GM18867 (cell line): Measurements from ENCODE around the gene CACNA1A.
"Not testable (repeated sequence)": the region's sequence is repeated elsewhere in the genome, so short reads cannot be mapped to it uniquely, and the experiment has no call there.

ENCODE experiments used
- ATAC-seq: cut with Tn5 transposase; IDR thresholded peaks from one replicate; pipeline ENCODE4 v1.9.1; 2021; ENCODE audit warnings: mild to moderate bottlenecking, moderate library complexity; ENCODE audit not compliant: unreplicated experiment

Gene CACNA1A

DNA sequence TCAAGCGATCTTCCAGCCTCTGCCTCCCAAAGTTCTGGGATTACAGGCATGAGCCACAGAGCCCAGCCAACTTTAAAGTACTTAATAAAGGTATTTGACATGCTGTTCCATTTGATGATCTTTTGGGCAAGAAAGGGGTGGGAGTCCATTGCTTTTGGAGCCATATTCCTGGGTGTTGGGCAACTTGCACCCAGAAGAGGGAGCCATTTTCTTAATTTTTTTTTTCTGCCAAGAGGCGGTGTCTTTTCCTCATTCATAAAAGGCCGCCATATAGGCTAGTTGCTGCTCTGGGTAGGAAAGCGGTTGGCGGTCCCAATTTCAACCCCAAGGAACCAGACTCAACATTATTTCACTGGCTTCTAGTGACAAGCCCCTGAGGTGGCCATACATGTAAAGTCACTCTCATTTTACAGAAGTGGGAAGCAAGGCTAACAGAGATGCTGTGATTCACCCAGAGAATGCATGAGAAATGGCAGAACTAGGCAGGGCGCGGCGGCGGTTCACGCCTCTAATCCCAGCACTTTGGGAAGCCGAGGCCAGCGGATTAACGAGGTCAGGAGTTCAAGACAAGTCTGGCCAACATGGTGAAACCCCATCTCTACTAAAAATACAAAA, 139.6 kb downstream of the CACNA1A start:
- ATAC-seq, result no peak

DNA sequence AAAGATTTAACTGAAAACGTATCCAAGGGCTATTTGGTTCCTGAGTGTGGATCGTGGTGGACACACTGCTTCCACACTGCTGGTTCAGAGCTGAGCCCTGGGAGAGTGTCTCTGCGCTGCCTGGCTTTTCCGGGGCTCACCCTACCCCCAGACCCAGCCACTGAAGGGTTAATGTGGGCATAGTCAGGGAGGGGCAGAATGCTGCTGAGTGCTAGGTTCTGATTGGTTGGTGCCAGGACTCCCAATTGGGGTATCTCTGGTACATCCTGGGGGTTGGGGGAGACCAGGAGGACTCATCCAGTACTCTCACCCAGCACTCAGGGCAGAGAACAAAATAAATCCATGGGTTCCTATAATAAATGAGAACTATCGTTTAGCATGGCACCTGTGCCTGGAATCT, 142.3 kb downstream of the CACNA1A start:
- ATAC-seq, result no peak

DNA sequence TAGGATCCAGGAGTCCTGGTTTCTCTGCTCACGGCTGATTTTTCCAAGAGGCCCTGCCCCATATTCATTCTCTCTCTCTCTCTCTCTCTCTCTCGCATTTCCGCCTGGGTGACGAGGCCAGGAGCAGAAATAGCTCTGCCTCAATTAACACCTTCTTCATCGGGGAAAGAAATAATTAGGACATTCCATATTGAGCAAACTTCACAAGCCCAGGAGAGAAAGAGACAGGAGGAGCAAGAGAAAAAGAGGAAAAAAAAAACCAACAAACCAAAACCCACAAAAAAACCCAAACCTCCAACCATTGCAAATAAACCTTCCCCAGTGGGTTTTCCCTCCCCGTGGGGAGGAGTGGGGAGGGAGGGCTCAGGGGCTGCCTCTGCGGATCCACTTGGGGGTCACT, 143.0 kb downstream of the CACNA1A start:
- no peak for ATAC-seq

DNA sequence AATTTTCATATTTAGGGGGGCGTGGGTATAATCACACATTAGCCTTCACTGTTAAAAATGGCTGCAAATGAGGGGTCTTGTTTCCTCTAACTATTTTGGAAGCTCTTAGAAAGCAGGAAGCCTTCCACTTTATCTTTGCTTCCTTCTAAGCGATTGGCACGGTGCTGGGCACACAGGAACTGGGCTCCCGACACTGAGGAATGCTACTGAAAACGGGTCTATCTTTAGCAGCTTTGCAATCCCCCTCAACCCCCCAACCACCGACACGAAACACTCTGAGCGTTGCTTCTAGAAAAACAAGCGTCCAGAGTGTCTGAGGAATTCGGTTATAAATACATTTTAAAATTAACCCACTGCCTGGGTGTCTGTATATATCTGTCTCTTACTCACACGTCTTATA, 143.6 kb downstream of the CACNA1A start:
- ATAC-seq, result no peak

DNA sequence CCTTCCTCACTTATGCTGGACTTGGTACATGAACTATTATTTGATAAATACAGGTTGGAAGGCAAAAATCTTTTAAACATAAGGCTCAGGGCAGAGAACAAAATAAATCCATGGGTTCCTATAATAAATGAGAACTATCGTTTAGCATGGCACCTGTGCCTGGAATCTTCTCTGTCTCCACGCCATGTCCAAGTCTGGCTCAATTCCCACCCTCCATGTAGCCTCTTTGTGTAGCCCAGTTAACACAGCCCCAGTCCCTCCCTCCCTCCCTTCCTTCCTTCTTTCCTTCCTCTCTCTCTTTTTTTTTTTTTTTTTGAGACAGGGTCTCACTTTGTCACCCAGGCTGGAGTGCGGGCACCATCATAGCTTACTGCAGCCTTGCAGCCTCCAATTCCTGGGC, 144.6 kb downstream of the CACNA1A start:
- not testable (repeated sequence) for ATAC-seq

DNA sequence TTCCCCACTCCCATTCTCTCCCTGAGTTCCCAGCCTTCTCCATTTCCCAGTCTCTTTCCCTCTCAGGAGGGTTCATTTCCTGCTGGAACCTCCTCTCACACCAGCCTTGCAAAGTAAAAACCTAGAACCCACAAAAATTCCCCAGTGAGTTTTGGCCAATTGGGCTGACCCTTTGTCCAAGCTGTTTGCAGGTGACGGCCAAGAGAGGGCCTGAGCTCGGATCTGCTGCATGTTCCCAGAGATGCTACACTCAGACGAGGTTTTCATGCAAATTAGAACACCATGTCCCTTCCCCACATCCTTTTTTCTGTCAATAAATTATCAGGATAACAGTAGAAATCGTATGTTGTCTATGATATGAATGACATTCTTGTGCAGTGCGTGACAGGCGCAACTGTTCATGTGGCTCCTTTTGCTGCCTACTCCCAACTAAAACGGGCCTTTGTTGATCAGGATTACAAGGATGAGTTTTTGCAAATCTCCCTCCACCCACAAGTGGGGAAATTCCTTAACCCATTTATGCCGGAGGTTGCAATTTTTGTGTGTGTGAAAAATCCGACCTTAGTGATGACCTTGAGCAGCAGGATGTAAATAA, 149.5 kb downstream of the CACNA1A start:
- ATAC-seq, result no peak

DNA sequence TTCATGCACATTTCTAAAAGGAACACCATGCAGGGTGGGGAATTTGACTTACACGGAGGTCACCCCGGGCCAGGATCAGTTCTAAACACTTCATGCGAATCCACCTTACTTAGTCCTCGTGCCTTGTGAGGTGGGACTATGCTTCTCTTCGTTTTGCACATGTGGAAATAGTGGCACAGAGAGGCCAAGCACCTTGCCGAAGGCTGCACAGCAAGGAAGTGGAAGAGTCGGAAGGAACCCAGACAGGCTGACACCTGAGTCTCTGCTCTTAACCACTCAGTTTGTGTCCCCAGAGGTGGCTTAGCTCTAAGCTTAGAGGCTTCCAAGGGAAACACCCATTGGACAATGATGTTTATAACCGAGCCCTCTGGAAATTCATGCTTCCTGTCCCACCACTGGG, 150.1 kb downstream of the CACNA1A start:
- no peak for ATAC-seq

DNA sequence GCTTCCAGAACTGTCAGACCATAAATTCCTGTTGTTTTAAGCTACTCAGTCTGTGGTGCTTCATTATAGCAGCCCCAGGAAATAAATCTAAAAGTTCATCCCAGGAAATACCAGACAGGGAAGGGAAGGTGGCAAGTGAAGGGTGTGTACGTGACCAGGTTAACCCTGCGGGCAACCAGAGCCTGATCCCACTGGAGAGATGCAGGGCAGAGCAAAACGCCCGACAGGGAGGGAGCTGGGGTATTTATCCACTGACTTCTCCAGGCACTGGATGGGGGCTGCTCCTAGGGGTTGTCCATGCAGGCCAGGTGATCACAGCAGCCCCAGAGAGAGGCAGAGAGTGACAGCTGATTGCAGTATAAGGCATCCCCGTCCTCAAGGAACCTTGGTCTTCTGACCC, 150.9 kb downstream of the CACNA1A start:
- no peak for ATAC-seq

DNA sequence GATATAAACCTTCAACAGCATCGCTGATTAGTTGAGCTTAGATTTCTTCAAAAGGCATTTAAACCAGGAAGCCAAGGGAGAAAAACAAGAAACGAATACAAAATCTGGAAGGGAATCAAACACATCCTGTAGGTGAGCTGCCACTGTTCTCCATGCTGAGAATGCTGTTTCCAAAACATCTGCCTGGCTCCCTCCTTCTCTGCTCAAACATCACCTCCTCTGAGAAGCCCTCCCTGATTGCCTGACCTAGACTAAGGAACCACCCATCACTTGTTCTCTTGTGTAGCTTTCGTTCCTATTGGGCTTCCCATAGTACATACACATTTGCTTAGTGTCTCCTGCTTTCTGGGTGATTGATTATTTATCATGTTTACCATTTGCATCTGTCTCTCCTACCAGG, 152.7 kb downstream of the CACNA1A start:
- ATAC-seq, result no peak

DNA sequence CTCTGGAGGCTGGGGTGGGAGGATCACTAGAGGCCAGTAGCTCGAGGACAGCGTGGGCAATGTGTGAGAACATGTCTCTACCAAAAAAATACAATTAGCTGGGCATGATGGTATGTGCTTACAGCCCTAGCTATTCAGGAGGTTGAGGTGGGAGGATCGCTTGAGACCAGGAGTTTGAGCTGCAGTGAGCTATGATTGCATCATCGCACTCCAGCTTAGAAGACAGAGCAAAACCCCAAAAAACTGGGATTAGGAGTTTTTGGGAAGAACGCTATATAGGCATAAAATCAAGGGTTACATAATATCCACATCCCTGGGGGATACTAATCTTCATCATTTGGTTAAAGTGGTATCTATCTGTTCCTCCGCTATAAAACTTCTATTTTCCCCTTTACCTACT, 155.5 kb downstream of the CACNA1A start:
- ATAC-seq, result no peak

DNA sequence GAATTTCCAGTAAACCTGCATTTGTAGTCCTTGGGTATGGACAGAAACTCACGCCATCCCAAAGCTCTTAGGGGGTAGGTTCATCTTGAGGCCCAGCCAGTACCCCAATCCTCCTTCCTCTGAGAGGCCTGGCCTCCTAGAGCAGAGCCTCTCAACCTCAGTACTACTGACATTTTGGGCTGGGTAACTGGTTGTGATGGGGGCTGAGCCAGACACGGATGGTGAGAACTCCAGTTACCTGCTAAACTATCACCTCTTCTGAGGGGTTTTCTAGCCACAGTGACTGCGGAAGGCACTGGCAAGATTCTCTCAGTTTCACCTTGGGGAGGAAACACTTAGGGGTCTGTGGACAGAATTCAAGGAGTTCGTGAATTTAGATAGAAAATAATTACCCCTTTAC, 156.2 kb downstream of the CACNA1A start:
- ATAC-seq, result no peak

DNA sequence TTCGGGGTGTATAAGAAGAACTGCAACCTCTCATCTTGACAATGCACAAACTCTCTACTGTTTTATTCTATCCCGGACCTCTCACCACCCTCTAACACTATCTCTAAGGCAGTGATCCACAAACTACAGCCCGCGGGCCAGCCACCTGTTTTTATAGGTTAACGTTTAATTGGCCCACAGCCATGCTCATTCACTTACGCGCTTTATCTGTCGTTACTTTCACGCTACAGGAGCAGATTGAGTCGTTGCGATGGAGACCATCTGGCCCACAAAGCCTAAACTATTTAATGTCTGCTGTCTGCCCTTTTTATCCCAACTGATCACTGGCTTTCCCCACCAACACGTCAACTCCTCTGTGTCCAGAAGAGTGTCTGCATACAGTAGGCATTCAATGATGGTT, 158.9 kb downstream of the CACNA1A start:
- ATAC-seq, result no peak

DNA sequence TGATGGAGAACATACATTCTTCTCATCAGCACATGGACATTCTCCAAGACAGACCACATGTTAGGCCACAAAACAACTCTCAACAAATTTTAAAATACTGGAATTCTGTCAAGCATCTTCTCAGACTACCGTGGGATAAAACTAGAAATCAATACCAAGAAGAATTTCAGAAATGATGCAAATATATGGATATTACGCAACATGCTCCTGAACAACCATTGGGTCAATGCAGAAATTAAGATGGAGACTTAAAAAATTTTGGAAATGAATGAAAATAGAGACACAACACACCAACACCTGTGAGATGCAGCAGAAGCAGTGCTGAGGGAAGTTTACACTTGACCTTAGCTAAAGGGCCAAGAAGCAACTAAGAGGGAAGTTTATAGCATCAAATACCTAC, 162.8 kb downstream of the CACNA1A start:
- no peak for ATAC-seq

DNA sequence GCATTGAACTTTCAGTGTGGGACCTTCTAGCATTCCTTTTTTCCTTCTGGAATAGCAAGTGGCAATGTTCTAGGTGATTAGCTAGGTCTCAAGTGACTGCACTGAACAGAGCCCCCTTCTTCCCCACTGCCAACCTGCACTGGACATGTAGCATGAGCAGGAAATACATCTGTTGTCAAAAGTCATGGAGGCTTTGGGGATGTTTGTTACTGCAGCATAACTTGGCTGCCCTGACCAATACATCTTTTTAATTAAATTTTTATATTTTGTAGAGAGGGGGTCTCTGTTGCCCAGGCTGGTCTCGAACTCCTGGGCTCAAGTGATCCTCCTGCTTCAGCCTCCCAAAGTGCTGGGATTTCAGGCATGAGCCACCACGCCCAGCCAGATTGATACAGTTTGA, 163.6 kb downstream of the CACNA1A start:
- ATAC-seq, result no peak

DNA sequence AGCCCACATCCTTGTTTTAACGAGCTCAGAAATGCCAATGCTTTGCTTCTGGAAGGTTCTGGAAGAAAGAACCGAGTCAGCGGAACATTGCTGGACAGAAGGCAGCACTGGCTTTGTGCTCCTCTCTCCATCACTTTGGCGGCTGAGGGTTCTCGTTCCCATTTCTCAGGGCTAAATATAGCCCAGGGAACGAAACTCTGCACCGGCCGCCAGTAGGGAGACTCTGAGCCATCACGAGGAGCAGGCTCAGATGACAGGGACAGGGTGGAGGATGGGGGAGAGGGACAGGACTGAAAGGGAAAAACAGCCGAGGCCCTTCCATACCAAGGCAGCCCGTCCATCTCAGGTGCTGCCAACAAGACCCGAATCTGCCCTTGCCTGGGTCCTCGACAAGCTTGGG, 166.4 kb downstream of the CACNA1A start:
- ATAC-seq, result no peak

DNA sequence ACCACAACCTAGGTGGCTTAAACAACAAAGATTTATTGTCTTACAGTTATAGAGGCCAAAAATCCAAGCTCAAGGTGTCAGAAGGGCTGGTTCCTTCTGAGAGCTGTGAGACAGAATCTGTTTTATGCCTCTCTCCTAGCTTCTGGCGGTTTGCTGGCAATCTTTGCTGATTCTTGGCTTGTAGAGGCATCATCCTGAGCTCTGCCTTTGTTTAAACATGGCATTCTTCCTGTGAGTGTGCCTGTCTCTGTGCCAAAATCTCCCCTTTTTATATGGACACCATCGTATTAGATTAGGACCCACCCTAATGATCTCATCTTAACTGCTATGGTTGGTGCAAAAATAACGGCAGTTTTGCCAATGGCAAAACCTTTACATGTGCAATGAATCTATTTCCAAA, 169.1 kb downstream of the CACNA1A start:
- ATAC-seq, result no peak

DNA sequence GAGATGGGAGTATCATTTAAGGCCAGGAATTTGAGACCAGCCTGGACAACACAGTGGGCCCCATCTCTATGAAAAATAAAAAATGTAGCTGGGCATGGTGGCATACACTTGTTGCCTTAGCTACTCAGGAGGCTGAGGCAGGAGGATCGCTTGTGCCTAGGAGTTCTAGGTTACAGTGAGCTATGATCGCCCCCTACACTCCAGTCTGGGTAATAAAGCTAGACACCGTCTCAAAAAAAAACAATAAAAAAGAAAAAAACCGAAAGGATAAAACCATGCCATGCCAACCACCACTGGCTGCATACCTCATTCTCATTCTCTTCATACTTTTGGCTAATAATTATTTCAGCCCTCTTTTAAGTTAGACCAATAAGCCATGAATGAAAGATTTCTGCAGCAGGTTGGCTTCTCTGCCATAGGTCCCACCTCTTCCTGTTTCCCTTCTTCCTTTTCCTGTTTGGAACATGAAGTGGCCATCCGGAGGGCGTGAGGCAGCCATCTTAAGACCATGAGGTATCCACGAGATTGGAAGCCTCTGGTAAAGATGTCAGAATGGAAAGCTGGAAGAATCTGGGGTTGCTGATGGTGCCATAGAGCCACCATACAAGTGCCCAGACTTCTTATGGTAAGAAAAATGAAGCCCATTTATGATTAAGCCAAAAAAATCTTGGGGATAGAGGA, 171.3 kb downstream of the CACNA1A start:
- ATAC-seq, result no peak

DNA sequence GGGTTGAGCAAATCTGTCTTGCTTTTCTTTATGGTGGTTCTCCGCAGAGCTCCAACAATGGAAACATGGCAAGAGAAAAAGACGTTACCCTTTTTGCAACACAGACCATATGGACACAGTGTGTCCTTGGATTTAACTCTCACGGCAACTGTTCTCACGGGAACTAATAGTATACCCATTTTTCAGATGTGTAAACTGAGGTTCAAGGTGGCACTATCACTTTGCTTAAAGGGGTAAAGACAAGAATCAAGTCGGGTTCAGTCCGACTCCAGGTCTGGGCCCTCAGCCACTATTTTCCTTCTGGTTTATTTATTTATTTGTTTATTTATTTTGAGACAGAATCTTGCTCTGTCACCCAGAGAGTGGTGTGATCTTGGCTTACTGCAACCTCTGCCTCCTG, 176.0 kb downstream of the CACNA1A start:
- ATAC-seq, result no peak

DNA sequence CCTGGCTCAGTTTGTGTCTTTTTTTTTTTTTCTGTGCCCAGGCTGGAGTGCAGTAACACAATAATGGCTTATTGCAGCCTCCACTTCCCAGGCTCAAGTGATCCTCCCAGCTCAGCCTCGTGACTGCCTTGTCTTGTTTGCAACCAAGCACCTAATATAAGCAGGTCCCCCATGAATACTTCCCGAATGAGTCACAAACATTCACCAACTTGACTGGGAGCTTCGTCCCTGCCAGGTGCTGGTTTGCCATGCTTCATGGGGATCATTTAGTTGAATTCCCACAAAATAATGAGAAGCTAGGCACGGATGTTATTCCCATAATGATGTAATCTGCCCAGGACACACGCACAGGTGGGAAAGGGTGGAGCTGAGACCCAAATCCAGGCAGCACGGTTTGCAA, 176.5 kb downstream of the CACNA1A start:
- no peak for ATAC-seq

DNA sequence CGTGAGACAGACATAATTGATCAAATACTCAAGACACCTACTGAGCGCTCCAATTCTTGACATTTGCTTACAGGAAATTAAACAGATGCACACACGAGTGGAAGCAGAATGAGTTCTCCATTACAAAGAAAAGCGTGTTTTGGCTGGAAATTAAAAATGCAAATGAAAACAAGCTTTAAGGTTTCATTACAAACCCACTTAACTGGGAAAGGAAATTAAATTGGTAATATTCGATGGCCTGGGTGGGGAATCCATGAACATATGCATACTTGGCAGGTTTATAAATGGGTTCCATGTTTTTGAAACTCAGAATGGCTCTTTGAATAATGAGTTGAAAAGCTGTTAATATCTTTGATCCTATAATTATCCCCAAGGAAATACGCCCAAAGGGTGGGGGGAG, 178.0 kb downstream of the CACNA1A start:
- ATAC-seq, result no peak

DNA sequence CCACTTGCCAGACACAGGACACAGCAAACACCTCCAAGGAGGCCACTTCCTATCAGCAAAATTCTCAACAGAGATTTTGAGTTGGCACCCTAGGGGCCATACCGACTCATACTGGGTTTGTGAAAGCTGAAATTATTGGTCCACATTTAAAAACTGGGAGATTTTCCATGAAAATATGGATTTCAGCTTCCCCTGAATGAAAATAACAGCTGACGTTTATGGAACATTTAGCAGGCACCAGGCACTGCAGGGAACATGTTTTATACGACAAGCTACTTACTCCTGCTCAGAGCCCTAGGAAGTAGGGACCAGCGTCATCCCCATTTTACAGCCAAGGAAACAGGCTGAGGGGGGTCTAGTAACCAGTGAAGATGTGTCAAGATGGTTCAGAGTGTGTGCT, 186.8 kb downstream of the CACNA1A start:
- ATAC-seq, result no peak

DNA sequence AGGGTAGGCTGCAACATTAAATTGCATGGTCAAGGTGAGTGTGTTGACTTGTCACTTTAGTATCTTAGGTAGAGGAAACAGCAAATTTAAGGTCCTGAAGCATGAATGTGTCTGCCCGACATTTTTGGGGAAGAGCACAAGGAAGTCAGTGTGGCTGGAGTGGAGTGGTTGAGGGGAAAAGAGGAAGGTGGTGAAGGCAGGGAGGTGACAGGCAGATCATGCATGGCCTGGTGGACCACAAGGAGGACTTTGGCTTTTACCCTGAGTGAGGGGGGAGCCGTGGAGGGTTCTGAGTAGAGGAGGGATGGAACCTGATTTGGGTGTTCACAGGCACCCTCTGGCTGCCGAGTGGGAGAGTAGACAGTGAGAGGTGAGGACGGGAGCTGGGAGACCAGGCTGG, 188.1 kb downstream of the CACNA1A start:
- ATAC-seq, result no peak

DNA sequence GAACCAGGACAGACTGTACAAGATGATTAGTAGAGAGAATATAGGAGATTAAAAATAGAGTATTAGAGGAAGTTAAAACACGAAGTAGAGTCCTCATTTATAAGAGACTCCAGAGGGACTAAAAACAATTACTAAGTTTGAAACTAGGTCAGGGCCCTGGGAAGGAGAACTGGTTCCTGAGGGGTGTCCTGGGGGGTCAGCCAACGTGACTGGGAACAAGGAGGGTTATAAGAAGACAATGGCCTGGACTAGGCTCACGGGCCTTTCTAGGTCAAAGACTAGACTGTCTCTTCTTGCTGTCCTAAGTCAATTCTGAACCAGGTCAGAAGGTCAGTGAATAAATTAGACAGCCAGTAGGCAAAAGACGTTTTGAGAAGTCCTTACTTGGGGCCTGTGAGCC, 190.8 kb downstream of the CACNA1A start:
- no peak for ATAC-seq
